MM.1S (cell line): ENCODE results near the gene SECTM1.

ENCODE experiments used
- CTCF ChIP-seq: fragments of 300-600 bp; sonication (generic); IDR thresholded peaks from 2 replicates; pipeline ENCODE4 v1.5.1; 2016; ENCODE audit warnings: antibody characterized with exemption, low read length, mixed read lengths
- EZH2 ChIP-seq: fragments of 300-600 bp; sonication (generic); optimal IDR thresholded peaks from 2 replicates; pipeline ENCODE3; 2017; ENCODE audit warnings: low read depth, mild to moderate bottlenecking, antibody characterized with exemption, low read length, mixed read lengths
- EZH2phosphoT487 ChIP-seq: fragments of 300-600 bp; sonication (generic); IDR thresholded peaks from 2 replicates; pipeline ENCODE4 v1.6.1; 2018; ENCODE audit warnings: antibody characterized with exemption, low read length

GRCh38 chr17:82378741-82379021, 45.1 kb upstream of the SECTM1 start:
- TF ChIP-seq CTCF: no peak
- no peak for TF ChIP-seq EZH2phosphoT487
- no peak for TF ChIP-seq EZH2
